ENCODE results near the gene GDF15.

GDF15 gene

GRCh38 chr19:18419699-18420460, 33.9 kb downstream of the GDF15 start:
- DNase-seq: no peak

DNA sequence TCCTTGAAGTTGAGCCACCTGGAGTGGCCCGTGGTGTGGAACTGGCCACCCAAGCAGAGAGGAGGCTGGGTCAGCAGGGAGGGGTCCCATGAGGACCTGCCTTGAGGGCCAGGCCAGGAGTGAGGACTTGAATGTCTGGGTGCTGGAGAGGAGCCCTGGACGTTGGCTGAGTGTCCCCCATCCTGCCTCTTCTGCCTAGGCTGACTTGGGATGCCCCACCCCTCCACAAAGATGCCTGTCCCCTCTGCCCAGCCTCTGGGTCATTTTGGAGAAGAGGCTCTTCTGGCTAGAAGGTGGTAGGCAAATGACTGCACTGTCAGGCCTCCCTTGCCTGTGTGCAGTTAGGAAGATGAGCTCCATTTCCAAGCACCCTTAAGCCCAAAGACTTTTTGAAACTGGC, 35.0 kb downstream of the GDF15 start:
- DNase-seq: no peak

DNA sequence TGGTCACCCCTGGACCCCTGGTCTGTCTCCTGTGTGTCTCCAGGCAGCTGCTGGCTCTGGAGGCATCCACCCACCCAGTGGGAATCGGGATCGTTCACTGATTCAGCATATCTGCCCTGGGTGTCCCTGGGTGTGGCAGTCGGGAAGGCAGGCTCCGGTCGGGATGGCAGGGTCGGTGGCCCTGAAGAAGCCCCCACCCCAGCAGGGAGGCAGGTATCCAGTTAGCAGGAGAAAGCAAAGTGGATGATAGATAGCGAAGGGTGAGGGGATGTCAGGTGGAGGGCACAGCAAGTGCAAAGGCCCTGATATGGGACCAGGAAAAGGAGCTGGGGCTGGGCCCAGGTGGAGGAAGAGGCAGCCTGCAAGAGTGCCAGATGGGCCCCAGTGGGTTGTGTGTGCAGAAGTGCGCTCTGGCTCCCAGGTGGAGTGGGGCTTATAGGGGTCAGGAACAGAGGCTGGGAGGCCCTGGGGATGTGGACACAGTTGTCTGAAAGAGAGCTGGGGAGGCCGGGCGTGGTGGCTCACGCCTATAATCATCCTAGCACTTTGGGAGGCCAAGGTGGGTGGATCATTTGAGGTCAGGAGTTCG, 35.5 kb downstream of the GDF15 start:
- no peak for DNase-seq

DNA sequence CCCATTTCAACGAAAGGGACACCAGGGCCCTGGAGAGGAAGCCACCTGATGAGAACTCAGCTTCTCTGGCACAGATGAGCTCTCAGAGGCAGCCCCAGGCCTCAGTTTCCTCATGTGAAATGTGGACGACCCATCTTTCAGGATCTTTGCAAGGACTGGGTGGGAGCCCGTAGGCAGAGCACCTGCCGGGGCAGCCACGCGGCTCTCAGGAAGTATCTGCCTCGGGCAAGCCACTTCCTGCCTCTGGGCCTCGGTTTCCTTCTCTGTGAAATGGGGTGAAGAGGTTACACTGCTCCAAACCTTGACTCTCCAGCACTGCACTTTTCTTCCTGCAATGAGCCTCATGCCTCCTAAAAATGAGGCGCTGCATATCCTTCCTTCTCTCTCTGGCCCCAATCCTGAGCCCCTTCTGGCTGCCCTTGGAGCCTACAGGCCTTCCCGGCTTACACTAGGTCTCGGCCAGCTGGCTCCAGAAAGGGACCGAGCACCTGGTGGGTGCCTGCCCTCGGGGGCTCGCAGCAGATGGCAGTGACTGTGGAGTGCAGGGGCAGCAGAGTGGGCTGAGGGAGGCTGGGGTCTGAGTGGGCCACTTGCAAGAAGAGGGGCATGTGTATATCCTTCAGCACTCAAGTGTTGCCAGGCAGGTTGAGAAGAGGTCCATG, 36.7 kb downstream of the GDF15 start:
- DNase-seq: no peak

DNA sequence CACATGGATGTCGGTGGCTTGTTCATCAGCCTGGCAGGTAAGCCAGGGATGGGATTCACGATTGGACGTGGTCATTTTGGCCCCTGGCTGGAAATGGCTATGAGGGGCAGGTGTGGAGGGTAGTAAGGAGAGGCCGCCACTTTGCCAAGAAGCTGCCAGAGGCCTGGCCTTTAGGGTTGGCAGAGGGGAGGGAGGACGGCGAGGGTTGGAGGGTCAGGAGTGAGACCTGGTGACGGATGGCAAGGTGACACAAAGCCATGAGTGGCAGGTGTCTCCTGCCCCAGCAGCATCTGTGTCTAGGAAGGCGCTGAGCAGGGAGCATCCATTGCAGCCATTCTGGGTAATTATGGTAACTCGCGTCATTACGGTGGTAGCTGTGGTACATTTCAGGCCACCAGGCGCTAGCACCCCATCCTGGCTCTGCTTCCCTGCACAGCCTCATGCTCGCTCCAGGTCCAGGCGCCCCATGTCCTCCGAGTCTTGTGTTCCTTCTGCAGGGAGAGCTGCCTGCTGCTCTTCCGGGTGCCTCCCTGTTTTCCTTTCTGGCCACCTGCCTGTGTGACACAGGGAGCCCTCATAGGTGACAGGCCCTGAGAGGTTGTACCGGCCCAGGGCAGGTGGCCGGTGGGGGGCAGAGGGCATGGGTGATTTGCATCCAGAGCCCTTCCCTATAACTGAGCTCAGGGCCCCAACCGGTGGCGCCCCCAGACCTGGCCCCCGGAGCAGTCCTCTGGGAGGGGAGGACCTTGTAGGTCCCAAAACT, 37.5 kb downstream of the GDF15 start:
- no peak for DNase-seq

GRCh38 chr19:18424122-18424889, 38.3 kb downstream of the GDF15 start:
- no peak for DNase-seq

DNA sequence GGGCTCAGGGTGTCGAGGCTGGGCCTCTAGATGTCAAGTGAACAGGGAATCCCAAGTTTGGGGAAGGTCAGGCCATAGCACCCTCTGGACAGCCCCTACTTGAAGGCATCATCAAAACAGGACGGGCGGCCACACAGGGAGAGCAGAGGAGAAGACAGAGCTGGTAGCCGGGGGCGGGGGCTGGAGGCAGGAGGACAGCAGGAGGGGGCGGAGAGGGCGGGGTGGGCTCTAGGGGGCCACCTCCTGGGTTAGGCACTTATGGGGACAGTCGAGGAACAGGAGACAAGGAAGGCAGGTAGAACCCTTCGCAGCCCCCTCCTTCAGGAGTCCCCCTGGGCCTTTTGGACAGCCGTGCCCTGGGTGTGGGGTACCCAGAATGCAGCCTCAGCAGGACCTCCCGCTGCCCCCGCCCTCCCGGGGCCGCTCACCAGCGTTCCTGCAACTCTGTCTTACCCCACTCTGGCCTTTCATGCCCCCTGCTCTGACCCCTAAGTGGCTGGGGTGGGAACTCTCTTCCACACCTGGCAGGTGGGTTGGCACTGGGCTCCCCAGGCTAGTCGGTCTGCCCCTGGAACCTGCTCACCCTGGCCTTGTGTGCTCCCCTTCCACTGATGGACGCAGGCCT, 39.0 kb downstream of the GDF15 start:
- no peak for DNase-seq

GRCh38 chr19:18425515-18426415, 39.8 kb downstream of the GDF15 start:
- DNase-seq: no peak

DNA sequence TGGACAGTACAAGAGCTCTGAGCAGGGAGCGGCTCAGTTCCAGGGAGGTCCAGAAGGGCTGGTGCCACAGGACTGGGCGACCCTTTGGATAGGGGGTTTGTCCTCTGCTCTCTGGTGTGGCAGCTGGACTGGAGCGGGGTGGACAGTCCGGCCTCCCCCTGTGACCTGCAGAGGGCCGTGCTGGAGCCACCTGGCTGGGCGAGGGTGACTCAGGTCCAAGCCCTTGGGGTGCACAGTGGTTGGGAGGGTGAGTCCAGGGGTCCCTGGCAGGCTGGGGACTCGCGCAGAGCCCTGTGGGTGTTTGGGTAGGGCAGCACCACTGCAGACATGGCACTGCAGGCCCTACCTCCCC, 40.4 kb downstream of the GDF15 start:
- DNase-seq: no peak

DNA sequence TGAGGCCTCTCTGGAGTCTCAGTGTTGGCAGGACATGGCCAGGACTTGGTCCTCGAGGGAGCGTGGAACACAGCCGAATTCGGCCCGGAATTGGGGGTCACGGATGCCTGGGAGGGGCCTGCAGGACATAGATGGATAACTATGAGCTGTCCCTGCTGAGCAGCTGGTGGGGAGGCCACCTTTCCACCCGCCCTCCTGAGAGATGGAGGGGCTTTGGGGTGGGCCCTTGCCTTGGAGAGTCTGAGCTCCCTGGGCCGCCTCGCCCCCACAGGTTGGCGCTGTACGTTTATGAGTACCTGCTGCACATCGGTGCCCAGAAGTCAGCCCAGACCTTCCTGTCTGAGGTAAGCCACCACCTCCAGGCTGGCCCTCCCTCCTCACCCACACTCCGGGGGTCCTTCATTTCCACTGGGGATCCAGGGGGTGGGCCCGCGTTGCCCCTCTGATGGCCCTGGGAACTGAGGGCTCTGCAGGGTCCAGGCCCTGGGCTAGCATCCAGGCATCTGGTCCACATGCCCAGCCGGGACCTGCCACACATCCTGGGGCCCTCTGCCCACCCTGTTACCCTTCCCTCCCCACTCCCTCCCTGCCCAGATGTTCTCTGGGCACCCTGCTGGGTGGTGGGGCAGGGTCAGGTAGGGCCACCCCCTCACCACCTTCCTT, 41.3 kb downstream of the GDF15 start:
- no peak for DNase-seq

DNA sequence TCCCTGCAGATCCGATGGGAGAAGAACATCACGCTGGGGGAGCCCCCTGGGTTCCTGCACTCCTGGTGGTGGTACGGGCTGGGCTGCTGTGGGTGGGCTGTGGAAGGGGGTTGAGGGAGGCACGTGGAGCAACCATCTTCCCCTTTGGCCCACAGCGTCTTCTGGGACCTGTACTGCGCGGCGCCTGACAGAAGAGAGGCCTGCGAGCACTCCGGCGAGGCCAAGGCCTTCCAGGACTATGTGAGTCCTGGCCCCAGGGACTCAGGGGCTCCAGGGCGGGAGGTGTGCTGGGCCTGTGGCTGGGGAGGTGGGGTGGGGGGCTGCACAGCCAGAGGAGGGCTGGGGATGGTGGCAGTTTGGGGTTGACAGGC, 41.8 kb downstream of the GDF15 start:
- DNase-seq: no peak

DNA sequence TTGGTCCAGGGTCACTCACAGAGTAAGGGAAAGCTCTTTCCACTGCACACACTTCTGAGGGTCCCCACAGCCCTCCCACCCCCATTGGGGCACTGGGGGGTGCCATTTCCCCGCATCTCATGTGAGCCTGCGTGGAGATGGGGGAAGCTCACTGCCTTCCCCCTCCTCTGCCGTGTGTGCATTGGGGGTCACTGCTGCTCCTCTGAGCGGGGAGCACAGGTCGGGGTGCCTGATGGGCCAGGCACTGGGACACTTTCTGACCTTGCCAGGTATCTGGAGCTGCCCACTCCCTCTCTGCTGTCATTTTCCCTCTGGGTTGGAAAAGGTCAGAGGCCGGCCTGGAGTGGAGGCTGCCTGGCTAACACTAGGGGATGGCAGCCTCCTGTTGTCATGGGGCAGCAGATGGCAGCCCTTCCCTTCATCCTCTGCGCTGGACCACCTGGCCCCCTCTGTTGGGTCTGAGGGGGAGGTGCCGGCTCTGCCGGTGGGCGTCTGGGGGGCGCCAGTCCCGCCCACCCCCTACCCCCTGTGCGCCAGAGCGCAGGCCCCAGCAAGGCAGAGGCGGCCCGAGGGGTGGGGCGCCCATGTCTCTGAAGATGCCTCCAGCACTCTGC, 42.3 kb downstream of the GDF15 start:
- DNase-seq: no peak

GRCh38 chr19:18428787-18429674, 43.1 kb downstream of the GDF15 start:
- DNase-seq: peak; percentile 82

- no peak for DNase-seq
Observed at GRCh38 chr19:18429717-18430416, 43.9 kb downstream of the GDF15 start.

GRCh38 chr19:18430417-18431144, 44.6 kb downstream of the GDF15 start:
- DNase-seq: no peak

GRCh38 chr19:18431351-18432197, 45.6 kb downstream of the GDF15 start:
- DNase-seq: no peak

All from DMS153 (cell line).